PC-9 (cell line): ENCODE data around the gene PLXNA1. TPM values are rescaled to one million over a fixed set of nuclear protein-coding genes. Genes with fewer than 3 reads are reported as not detected.

Experiments
- BruUV-seq: library from RNA; stranded (reverse); fragments of 400-500 nt; replicated peaks from 2 replicates; lab custom pipeline; 2021; lab: Mats Ljungman, UMichigan
- CTCF ChIA-PET: fragments of 300-600 bp; sonication (Branson Sonifier 250); formaldehyde crosslinking; loops from one replicate; lab custom pipeline; 2022; ENCODE audit warnings: antibody characterized with exemption; lab: Charles Lee
- POLR2A ChIA-PET: fragments of 300-600 bp; sonication (Branson Sonifier 250); formaldehyde crosslinking; loops from one replicate; lab custom pipeline; 2022; ENCODE audit warnings: antibody characterized with exemption; ENCODE audit not compliant: unreplicated experiment; lab: Charles Lee
- DNase-seq, 2 experiments: peaks; one replicate each; pipeline versions ENCODE4 v3.0.0 to v3.0.0-alpha.2; 2015 to 2022; ENCODE audit warnings: mixed read lengths in 1 of 2
- H2AFZ ChIP-seq: fragments of 200-600 bp; sonication (generic); 2 replicates; pipeline ENCODE4 v1.8.1; 2017; ENCODE audit warnings: antibody characterized with exemption
- H3F3A ChIP-seq: fragments of 200-600 bp; sonication (generic); 2 replicates; pipeline ENCODE4 v1.8.1; 2017; ENCODE audit warnings: antibody characterized with exemption, mild to moderate bottlenecking, low read depth; ENCODE audit not compliant: insufficient read depth
- H3K27ac ChIP-seq: fragments of 200-600 bp; sonication (generic); 2 replicates; pipeline ENCODE4 v1.6.1; 2016; ENCODE audit warnings: mixed run types
- H3K27me3 ChIP-seq: fragments of 200-600 bp; sonication (generic); 2 replicates; pipeline ENCODE4 v1.6.1; 2016; ENCODE audit warnings: low read depth, mixed run types; ENCODE audit not compliant: insufficient read depth
- H3K36me3 ChIP-seq: fragments of 200-600 bp; sonication (generic); 2 replicates; pipeline ENCODE4 v1.6.1; 2016; ENCODE audit warnings: low read depth, mixed run types
- H3K4me1 ChIP-seq: fragments of 200-600 bp; sonication (generic); replicated peaks from 2 replicates; pipeline ENCODE4 v1.6.1; 2016; ENCODE audit warnings: mixed run types; ENCODE audit not compliant: insufficient read depth
- H3K4me2 ChIP-seq: fragments of 200-600 bp; sonication (generic); 2 replicates; pipeline ENCODE4 v1.6.1; 2017; ENCODE audit warnings: mixed run types
- H3K4me3 ChIP-seq: fragments of 200-600 bp; sonication (generic); 2 replicates; pipeline ENCODE4 v1.6.1; 2016; ENCODE audit warnings: mixed run types
- H3K79me2 ChIP-seq: fragments of 200-600 bp; sonication (generic); 2 replicates; pipeline ENCODE4 v1.6.1; 2017; ENCODE audit warnings: low read depth, mixed run types
- H3K9me2 ChIP-seq: fragments of 200-600 bp; sonication (generic); 2 replicates; pipeline ENCODE4 v1.8.1; 2017; ENCODE audit warnings: mild to moderate bottlenecking; ENCODE audit not compliant: insufficient read depth
- H3K9me3 ChIP-seq: fragments of 200-600 bp; sonication (generic); 2 replicates; pipeline ENCODE4 v1.8.1; 2016; ENCODE audit warnings: low read depth; ENCODE audit not compliant: insufficient read depth
- H4K20me1 ChIP-seq: fragments of 200-600 bp; sonication (generic); 2 replicates; pipeline ENCODE4 v1.8.1; 2017; ENCODE audit not compliant: insufficient read depth
- CTCF ChIP-seq: fragments of 200-600 bp; sonication (generic); conservative IDR thresholded peaks from 2 replicates; pipeline ENCODE4 v1.6.1; 2017; ENCODE audit warnings: mixed run types, antibody characterized with exemption, mild to moderate bottlenecking, moderate library complexity
- EZH2 ChIP-seq: fragments of 200-600 bp; sonication (generic); IDR thresholded peaks from 2 replicates; pipeline ENCODE4 v1.8.0; 2017; ENCODE audit warnings: antibody characterized with exemption, low read depth
- intact Hi-C: fragments of 100-400 bp; cut with micrococcal nuclease; formaldehyde crosslinking; loops from one replicate; pipeline ENCODE4 v1.10.0; 2022; ENCODE audit not compliant: unreplicated experiment
- total RNA-seq: library from RNA; stranded (reverse); gene quantifications from 2 replicates; pipeline ENCODE4 v1.2.3, GENCODE V29; 2021

The PLXNA1 gene
- total RNA-seq, 1 experiment from 2014 or later = 88.2 TPM

GRCh38 chr3:127026661-127027060 is 43.7 kb downstream of the PLXNA1 start:
- POLR2A ChIA-PET = no interaction called here
- intact Hi-C loops = no loop called here
- no TSS peak for BruUV-seq
- H3K9me2 ChIP-seq = no peaks in the 10 kb centered on the region
- no peaks in the 10 kb centered on the region for H3K9me3 ChIP-seq
- no peaks in the 10 kb centered on the region for H3K27me3 ChIP-seq
- no peak overlapping the region for H3K27ac ChIP-seq
- H3F3A ChIP-seq = no peaks in the 10 kb centered on the region
- DNase-seq = no peak
- no peaks in the 10 kb centered on the region for H3K79me2 ChIP-seq
- H3K36me3 ChIP-seq = no peaks in the 10 kb centered on the region
- CTCF ChIA-PET = no interaction called here
- H3K4me1 ChIP-seq = no peaks in the 10 kb centered on the region
- TF ChIP-seq EZH2 (no peak), CTCF (no peak)
- no peak overlapping the region for H2AFZ ChIP-seq
- H3K4me2 ChIP-seq = no peak overlapping the region
- H4K20me1 ChIP-seq = no peaks in the 10 kb centered on the region; the same call in 1 of the 2 replicates
- no peak overlapping the region for H3K4me3 ChIP-seq

GRCh38 chr3:127027061-127027735 is 44.3 kb downstream of the PLXNA1 start:
- Histone ChIP-seq H2AFZ (no peak overlapping the region), H3K79me2 (no peaks in the 10 kb centered on the region), H3K4me1 (no peaks in the 10 kb centered on the region), H3K36me3 (no peaks in the 10 kb centered on the region), H3K4me2 (no peak overlapping the region), H3K9me2 (no peaks in the 10 kb centered on the region), H3K27ac (no peak overlapping the region), H4K20me1 (no peaks in the 10 kb centered on the region; the same call in 1 of the 2 replicates), H3K27me3 (no peaks in the 10 kb centered on the region), H3K4me3 (no peak overlapping the region), H3K9me3 (no peaks in the 10 kb centered on the region), H3F3A (no peaks in the 10 kb centered on the region)
- POLR2A ChIA-PET = no interaction called here
- intact Hi-C loops = no loop called here
- DNase-seq = no peak
- no TSS peak for BruUV-seq
- TF ChIP-seq EZH2 (no peak), CTCF (no peak)
- CTCF ChIA-PET = no interaction called here

GRCh38 chr3:127027811-127028548 is 45.1 kb downstream of the PLXNA1 start:
- ChIA-PET CTCF (interaction anchor here (0.6 kb wide), 1 partner anchor 519 kb away, joined by 4 read pairs; no protein-coding TSS in a partner anchor), POLR2A (no interaction called here)
- no peaks in the 10 kb centered on the region for H3K79me2 ChIP-seq
- DNase-seq = no peak
- no peak overlapping the region for H3K4me3 ChIP-seq
- H3K27ac ChIP-seq = no peak overlapping the region
- H4K20me1 ChIP-seq = no peaks in the 10 kb centered on the region; the same call in 1 of the 2 replicates
- H2AFZ ChIP-seq = no peak overlapping the region
- H3K4me2 ChIP-seq = no peak overlapping the region
- H3K9me3 ChIP-seq = no peaks in the 10 kb centered on the region
- H3F3A ChIP-seq = no peaks in the 10 kb centered on the region
- BruUV-seq = no TSS peak
- no peak for TF ChIP-seq CTCF
- no peak for TF ChIP-seq EZH2
- H3K4me1 ChIP-seq = no peaks in the 10 kb centered on the region
- no peaks in the 10 kb centered on the region for H3K9me2 ChIP-seq
- intact Hi-C loops = no loop called here
- H3K36me3 ChIP-seq = no peaks in the 10 kb centered on the region
- H3K27me3 ChIP-seq = no peaks in the 10 kb centered on the region
